Activated effector memory CD4-positive, alpha-beta T cell treated with anti-CD3 and anti-CD28 coated beads, Interleukin-2, amount 50 U/mL, for 16 hours (primary cell): ENCODE results near the gene SOX5.
"Not testable (repeated sequence)": the region's sequence is repeated elsewhere in the genome, so short reads cannot be mapped to it uniquely, and the experiment has no call there.

Source experiments
- DNase-seq: peaks from one replicate; pipeline ENCODE4 v3.0.0-alpha.2; 2020

SOX5 gene

GRCh38 chr12:23906329-23906728, 43.1 kb downstream of the SOX5 start:
- DNase-seq: no peak

- DNase-seq: no peak
These were observed 50.0 kb downstream of the SOX5 start for GRCh38 chr12:23899434-23899833.

GRCh38 chr12:23898121-23898520, 51.3 kb downstream of the SOX5 start:
- DNase-seq: no peak

GRCh38 chr12:23895792-23896218, 53.7 kb downstream of the SOX5 start:
- no peak for DNase-seq

- no peak for DNase-seq
These were observed 55.9 kb downstream of the SOX5 start for GRCh38 chr12:23893611-23894010.

GRCh38 chr12:23891115-23891514, 58.4 kb downstream of the SOX5 start:
- no peak for DNase-seq

GRCh38 chr12:23889069-23889440, 60.4 kb downstream of the SOX5 start:
- DNase-seq: no peak

- DNase-seq: no peak
These were observed 60.9 kb downstream of the SOX5 start for GRCh38 chr12:23888396-23889068.

- DNase-seq: no peak
These were observed 62.2 kb downstream of the SOX5 start for GRCh38 chr12:23887055-23887835.

GRCh38 chr12:23885394-23885793, 64.1 kb downstream of the SOX5 start:
- no peak for DNase-seq

- no peak for DNase-seq
These were observed 64.6 kb downstream of the SOX5 start for GRCh38 chr12:23884909-23885308.

GRCh38 chr12:23880988-23881387, 68.5 kb downstream of the SOX5 start:
- no peak for DNase-seq

- DNase-seq: not testable (repeated sequence)
These were observed 72.9 kb downstream of the SOX5 start for GRCh38 chr12:23876618-23877017.

GRCh38 chr12:23867794-23868193, 81.7 kb downstream of the SOX5 start:
- no peak for DNase-seq

GRCh38 chr12:23862701-23863100, 86.8 kb downstream of the SOX5 start:
- DNase-seq: no peak

GRCh38 chr12:23860019-23860418, 89.5 kb downstream of the SOX5 start:
- DNase-seq: no peak

GRCh38 chr12:23857178-23857577, 92.3 kb downstream of the SOX5 start:
- DNase-seq: no peak

GRCh38 chr12:23855813-23856212, 93.7 kb downstream of the SOX5 start:
- DNase-seq: no peak

GRCh38 chr12:23854598-23854997, 94.9 kb downstream of the SOX5 start:
- DNase-seq: no peak

- DNase-seq: no peak
These were observed 95.8 kb downstream of the SOX5 start for GRCh38 chr12:23853640-23854039.

- no peak for DNase-seq
These were observed 97.9 kb downstream of the SOX5 start for GRCh38 chr12:23851602-23852001.

- DNase-seq: no peak
These were observed 101.6 kb downstream of the SOX5 start for GRCh38 chr12:23847857-23848256.

GRCh38 chr12:23843958-23844357, 105.5 kb downstream of the SOX5 start:
- DNase-seq: no peak

- no peak for DNase-seq
These were observed 115.4 kb downstream of the SOX5 start for GRCh38 chr12:23834076-23834475.

GRCh38 chr12:23831739-23832138, 117.7 kb downstream of the SOX5 start:
- no peak for DNase-seq
